Prostate gland (tissue), 2 donors: ENCODE measurements around the gene SLC47A1. TPM values are rescaled to one million over a fixed set of nuclear protein-coding genes. Genes with fewer than 3 reads are reported as not detected.
"Not testable (repeated sequence)": the region's sequence is repeated elsewhere in the genome, so short reads cannot be mapped to it uniquely, and the experiment has no call there.

Experiments
- DNase-seq: peaks from one replicate; pipeline ENCODE4 v3.0.0-alpha.2; 2019; ENCODE audit warnings: low spot score
- H3K27ac ChIP-seq, 2 donors: fragments of 200-600 bp; sonication (generic); 2 replicates each; pipeline ENCODE4 v1.5.1; 2017 to 2019
- H3K27me3 ChIP-seq: fragments of 200-600 bp; sonication (generic); replicated peaks from 2 replicates; pipeline ENCODE4 v1.5.1; 2019; ENCODE audit not compliant: insufficient read depth
- H3K36me3 ChIP-seq, 2 donors: fragments of 200-600 bp; sonication (generic); 1 replicate in 1 of 2; 2 replicates in 1 of 2; pipeline versions ENCODE4 v1.5.1 to v1.8.1; 2017 to 2019
- H3K4me1 ChIP-seq: fragments of 200-600 bp; sonication (generic); replicated peaks from 2 replicates; pipeline ENCODE4 v1.5.1; 2019
- H3K4me3 ChIP-seq, 2 donors: fragments of 200-600 bp; sonication (generic); 2 replicates each; pipeline ENCODE4 v1.5.1; 2017 to 2019
- H3K9me3 ChIP-seq: fragments of 200-600 bp; sonication (generic); 2 replicates; pipeline ENCODE4 v1.5.1; 2017
- CTCF ChIP-seq, 4 experiments: fragments of 200-600 bp in 2 of 4; fragments of 450-650 bp in 2 of 4; sonication (generic) in 2 of 4; IDR thresholded peaks; 1 replicate in 3 of 4; 2 replicates in 1 of 4; pipeline ENCODE4 v1.5.1; 2016 to 2019; ENCODE audit warnings: antibody characterized with exemption in 4 of 4, mild to moderate bottlenecking in 2 of 4, moderate library complexity in 2 of 4
- POLR2A ChIP-seq: fragments of 450-650 bp; IDR thresholded peaks from one replicate; pipeline ENCODE4 v1.6.1; 2016; ENCODE audit warnings: antibody characterized with exemption, mild to moderate bottlenecking
- POLR2AphosphoS5 ChIP-seq: sonication (generic); formaldehyde crosslinking; IDR thresholded peaks from one replicate; pipeline ENCODE4 v1.6.1; 2017; ENCODE audit warnings: antibody characterized with exemption
- WGBS: methylation state at CpG from one replicate; pipeline ENCODE4 v1.1.5; 2018; 5-methylcytosine and 5-hydroxymethylcytosine counted together
- intact Hi-C: fragments of 100-400 bp; cut with DNase I; formaldehyde crosslinking; loops from one replicate; pipeline ENCODE4 v1.14.2; 2022
- total RNA-seq, 2 donors: library from RNA; depleted of rRNA; stranded (reverse); fragments of >200 nt; gene quantifications; one replicate each; pipeline ENCODE4 v1.1.0, GENCODE V29; 2016

Gene SLC47A1
- total RNA-seq, 2 donors from 2014 or later = 4.5 to 20.0 TPM

DNA sequence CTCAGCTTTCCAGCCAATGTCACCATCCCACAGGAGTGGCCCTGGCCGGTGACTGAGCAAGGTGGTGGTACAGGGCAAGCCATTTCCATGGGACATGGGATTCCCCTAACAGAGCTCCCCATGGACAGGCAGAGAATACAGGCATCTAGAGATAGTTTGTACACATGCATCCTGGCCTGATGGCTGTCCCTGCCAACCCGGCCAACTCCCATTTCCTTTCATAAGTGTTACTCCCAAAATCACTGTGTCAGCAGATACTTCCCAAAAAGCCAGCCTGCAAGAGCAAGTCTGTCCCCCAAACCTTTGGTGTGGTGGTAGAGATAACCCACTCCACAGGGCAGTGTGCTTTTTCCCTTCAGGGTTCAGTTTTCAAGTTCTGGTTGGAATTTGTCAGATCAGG lies 32.4 kb upstream of the SLC47A1 start:
- Histone ChIP-seq H3K27me3 (no peaks in the 10 kb centered on the region), H3K27ac (no peak overlapping the region), H3K36me3 (no peaks in the 10 kb centered on the region), H3K4me3 (no peak overlapping the region), H3K4me1 (no peaks in the 10 kb centered on the region), H3K9me3 (no peaks in the 10 kb centered on the region)
- intact Hi-C loops = no loop called here
- DNase-seq = no peak
- WGBS = 86% methylated on average over 2 of the region's 2 CpGs
- no peak for TF ChIP-seq POLR2AphosphoS5
- TF ChIP-seq POLR2A = no peak
- TF ChIP-seq CTCF (IDR thresholded peaks at IDR 0.05) = no peak

DNA sequence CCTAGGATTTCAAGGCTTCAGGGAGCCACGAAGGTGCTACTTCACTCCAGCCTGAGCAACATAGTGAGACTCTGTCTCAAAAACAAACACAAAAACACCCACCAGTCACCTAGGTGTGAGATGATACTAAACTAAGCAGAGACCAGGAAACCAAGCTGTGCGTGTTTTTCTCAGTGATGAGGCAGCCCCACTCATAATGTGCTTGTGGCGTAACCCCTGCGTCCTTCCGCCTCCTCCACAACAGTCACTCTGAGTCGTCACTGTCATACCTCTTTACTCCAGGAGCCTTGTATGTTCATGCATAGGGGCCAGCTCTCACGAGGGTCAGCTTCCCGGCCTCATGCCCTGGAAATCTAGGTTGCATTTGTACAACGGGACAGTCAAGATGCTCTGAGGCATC lies 31.1 kb upstream of the SLC47A1 start:
- 81% methylated on average over 9 of the region's 9 CpGs for WGBS
- intact Hi-C loops = no loop called here
- TF ChIP-seq POLR2AphosphoS5 (no peak), CTCF (IDR thresholded peaks at IDR 0.05) (no peak), POLR2A (no peak)

DNA sequence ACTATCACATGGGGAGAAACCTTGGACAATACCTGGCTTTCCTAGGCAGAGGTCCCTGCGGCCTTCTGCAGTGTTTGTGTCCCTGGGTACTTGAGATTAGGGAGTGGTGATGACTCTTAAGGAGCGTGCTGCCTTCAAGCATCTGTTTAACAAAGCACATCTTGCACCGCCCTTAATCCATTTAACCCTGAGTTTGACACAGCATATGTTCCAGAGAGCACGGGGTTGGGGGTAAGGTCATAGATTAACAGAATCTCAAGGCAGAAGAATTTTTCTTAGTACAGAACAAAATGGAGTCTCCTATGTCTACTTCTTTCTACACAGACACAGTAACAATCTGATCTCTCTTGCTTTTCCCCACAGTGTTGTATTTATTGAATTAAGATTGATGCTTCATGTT lies 28.1 kb upstream of the SLC47A1 start:
- not testable (repeated sequence) for H3K9me3 ChIP-seq, H3K27me3 ChIP-seq, DNase-seq, H3K36me3 ChIP-seq, H3K4me1 ChIP-seq, H3K4me3 ChIP-seq
- intact Hi-C loops = loop anchor here (5.0 kb wide), 2 partner anchors 33 to 143 kb away; partner anchors contain the start of gene B9D1
- H3K27ac ChIP-seq = peak overlapping the region in 1 of 2 donors; percentile 43
- 67% methylated on average over 2 of the region's 4 CpGs for WGBS

More for the DNA sequence above, 31.1 kb upstream of the SLC47A1 start:
- no peaks in the 10 kb centered on the region for H3K27me3 ChIP-seq
- no peak for DNase-seq
- no peak overlapping the region for H3K27ac ChIP-seq
- no peak overlapping the region for H3K4me3 ChIP-seq
- H3K9me3 ChIP-seq = no peaks in the 10 kb centered on the region
- H3K36me3 ChIP-seq = no peaks in the 10 kb centered on the region
- no peaks in the 10 kb centered on the region for H3K4me1 ChIP-seq

DNA sequence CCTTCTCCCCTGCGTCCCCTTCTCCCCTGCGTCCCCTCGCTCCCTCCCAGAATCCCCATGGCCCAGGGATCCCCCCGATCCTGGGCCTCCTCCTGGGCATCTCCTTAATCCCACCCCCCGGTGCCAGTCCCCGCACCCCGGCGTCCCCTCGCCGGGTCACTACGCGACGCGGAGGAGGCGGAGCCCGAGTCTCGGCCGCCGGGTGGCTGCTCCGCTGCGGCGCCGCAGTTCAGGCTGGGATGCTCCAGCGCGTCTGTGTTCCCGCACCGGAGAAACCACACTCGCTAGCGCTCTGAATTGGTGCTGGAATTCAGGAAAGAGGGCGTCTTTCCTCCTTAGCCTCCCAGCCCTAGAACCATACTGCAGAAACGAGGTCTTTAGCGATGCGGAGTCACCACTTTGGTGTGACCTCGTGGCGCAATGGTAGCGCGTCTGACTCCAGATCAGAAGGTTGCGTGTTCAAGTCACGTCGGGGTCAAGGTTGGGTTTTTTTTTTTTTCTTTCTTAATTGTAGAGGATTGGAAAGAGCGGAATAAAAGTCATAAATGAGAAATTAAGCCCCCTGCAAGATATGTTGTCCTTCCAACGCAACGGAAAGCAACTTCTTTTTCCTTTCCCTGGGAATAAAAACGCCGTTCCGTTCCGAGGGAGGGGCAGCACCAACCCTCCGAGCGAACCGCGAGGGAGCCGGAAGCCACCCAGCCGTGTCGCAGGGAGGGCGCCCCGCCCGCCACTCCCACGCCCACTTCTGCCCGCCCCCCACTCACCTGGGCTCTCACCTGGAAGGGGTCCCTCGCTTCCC lies 25.7 kb upstream of the SLC47A1 start:
- 1% methylated on average over 38 of the region's 60 CpGs for WGBS
- Histone ChIP-seq H3K4me3 (peak overlapping the region; percentile 63 to 75), H3K27me3 (no peaks in the 10 kb centered on the region), H3K27ac (peak overlapping the region; percentile 89 to 94), H3K36me3 (no peaks in the 10 kb centered on the region), H3K4me1 (no peaks in the 10 kb centered on the region), H3K9me3 (no peaks in the 10 kb centered on the region)
- TF ChIP-seq POLR2A (peak; percentile 17), CTCF (IDR thresholded peaks at IDR 0.05) (peak in 2 of 4 experiments; percentile 15 to 16), POLR2AphosphoS5 (peak; percentile 92)
- DNase-seq = peak; percentile 91
- intact Hi-C loops = loop anchor here (5.0 kb wide), 2 partner anchors 36 to 146 kb away; partner anchors contain the start of gene B9D1

- Histone ChIP-seq H3K27ac (peak overlapping the region; percentile 89 to 94), H3K27me3 (no peaks in the 10 kb centered on the region), H3K4me1 (no peaks in the 10 kb centered on the region), H3K9me3 (no peaks in the 10 kb centered on the region), H3K36me3 (no peaks in the 10 kb centered on the region), H3K4me3 (peak overlapping the region; percentile 63 to 75)
- DNase-seq = no peak
- WGBS = 43% methylated on average over 6 of the region's 6 CpGs
- TF ChIP-seq POLR2A (no peak), CTCF (IDR thresholded peaks at IDR 0.05) (no peak), POLR2AphosphoS5 (no peak)
- intact Hi-C loops = loop anchor here (5.0 kb wide), 2 partner anchors 36 to 146 kb away; partner anchors contain the start of gene B9D1
These were observed 25.1 kb upstream of the SLC47A1 start for GRCh38 chr17:19508577-19508867.

GRCh38 chr17:19509281-19509852 lies 24.3 kb upstream of the SLC47A1 start:
- intact Hi-C loops = loop anchor here (5.0 kb wide), 2 partner anchors 37 to 147 kb away; partner anchors contain the start of gene B9D1
- not testable (repeated sequence) for DNase-seq, H3K9me3 ChIP-seq, H3K27me3 ChIP-seq, H3K36me3 ChIP-seq, H3K4me1 ChIP-seq, H3K27ac ChIP-seq, H3K4me3 ChIP-seq
- 94% methylated on average over 5 of the region's 5 CpGs for WGBS
